Measurements from ENCODE around the gene NBL1.

Gene NBL1

GRCh38 chr1:19643602-19644394 lies at the start of gene NBL1:
Gene NBL1 (plus strand): TSS chr1:19644311. CDS start chr1:19655031, 10,720 bp downstream.
- peak in 1 of 2 experiments; percentile 39 for DNase-seq

GRCh38 chr1:19596065-19596713 lies 47.9 kb upstream of the NBL1 start:
- peak; percentile 31 to 53 for DNase-seq

- peak; percentile 93 to 96 for DNase-seq
Observed at GRCh38 chr1:19596714-19597495, 47.2 kb upstream of the NBL1 start.

GRCh38 chr1:19597496-19598309 lies 46.4 kb upstream of the NBL1 start:
- DNase-seq = no peak

- DNase-seq = no peak
Observed at GRCh38 chr1:19599810-19600209, 44.3 kb upstream of the NBL1 start.

GRCh38 chr1:19602486-19602885 lies 41.6 kb upstream of the NBL1 start:
- DNase-seq = no peak

- DNase-seq = no peak
Observed at GRCh38 chr1:19605967-19606366, 38.1 kb upstream of the NBL1 start.

GRCh38 chr1:19606817-19607642 lies 37.1 kb upstream of the NBL1 start:
- DNase-seq = no peak

- no peak for DNase-seq
Observed at GRCh38 chr1:19608232-19608631, 35.9 kb upstream of the NBL1 start.

- no peak for DNase-seq
Observed at GRCh38 chr1:19610282-19610981, 33.7 kb upstream of the NBL1 start.

GRCh38 chr1:19612530-19612929 lies 31.6 kb upstream of the NBL1 start:
- DNase-seq = no peak

GRCh38 chr1:19613171-19613703 lies 30.9 kb upstream of the NBL1 start:
- no peak for DNase-seq

- no peak for DNase-seq
Observed at GRCh38 chr1:19615438-19615837, 28.7 kb upstream of the NBL1 start.

GRCh38 chr1:19616489-19616888 lies 27.6 kb upstream of the NBL1 start:
- no peak for DNase-seq

GRCh38 chr1:19617376-19617775 lies 26.7 kb upstream of the NBL1 start:
- DNase-seq = no peak

- no peak for DNase-seq
Observed at GRCh38 chr1:19618428-19618827, 25.7 kb upstream of the NBL1 start.

GRCh38 chr1:19619697-19620384 lies 24.3 kb upstream of the NBL1 start:
- no peak for DNase-seq

GRCh38 chr1:19620786-19621185 lies 23.3 kb upstream of the NBL1 start:
- DNase-seq = no peak

GRCh38 chr1:19621274-19621950 lies 22.7 kb upstream of the NBL1 start:
- no peak for DNase-seq

- DNase-seq = no peak
Observed at GRCh38 chr1:19622204-19622603, 21.9 kb upstream of the NBL1 start.
